ENCODE measurements around the gene GPRIN1. TPM values are rescaled to one million over a fixed set of nuclear protein-coding genes. Genes with fewer than 3 reads are reported as not detected.

Gene GPRIN1
- total RNA-seq, 1 donor from 2014 or later: 39.0 TPM

GRCh38 chr5:176550275-176550831, 59.6 kb downstream of the GPRIN1 start:
- Mint-ChIP-seq H3K4me1 (peaks cover 13% of the 10 kb centered on the region), H3K36me3 (ENCODE audit: low read depth) (no peaks in the 10 kb centered on the region), H3K4me3 (no peak overlapping the region), H3K27me3 (ENCODE audit: low read depth) (peaks cover 19% of the 10 kb centered on the region), H3K27ac (ENCODE audit: unreplicated experiment) (no peak overlapping the region), H3K9me3 (no peaks in the 10 kb centered on the region)
- no peak for TF ChIP-seq CTCF (conservative IDR thresholded peaks at IDR 0.05)
- no peak for DNase-seq (ENCODE audit: low read depth, low spot score)

- Mint-ChIP-seq H3K4me1 (peaks cover 10% of the 10 kb centered on the region), H3K27ac (ENCODE audit: unreplicated experiment) (no peak overlapping the region), H3K27me3 (ENCODE audit: low read depth) (peaks cover 23% of the 10 kb centered on the region), H3K4me3 (no peak overlapping the region), H3K36me3 (ENCODE audit: low read depth) (no peaks in the 10 kb centered on the region), H3K9me3 (no peaks in the 10 kb centered on the region)
- no peak for TF ChIP-seq CTCF (conservative IDR thresholded peaks at IDR 0.05)
- no peak for DNase-seq (ENCODE audit: low read depth, low spot score)
Measured at GRCh38 chr5:176549871-176550270, 60.1 kb downstream of the GPRIN1 start.

- DNase-seq (ENCODE audit: low read depth, low spot score): no peak
- Mint-ChIP-seq H3K9me3 (no peaks in the 10 kb centered on the region), H3K27me3 (ENCODE audit: low read depth) (peaks cover 30% of the 10 kb centered on the region), H3K4me1 (peaks cover 7% of the 10 kb centered on the region), H3K27ac (ENCODE audit: unreplicated experiment) (no peak within 1 kb of the TSS), H3K4me3 (no peak within 1 kb of the TSS), H3K36me3 (ENCODE audit: low read depth) (no peaks in the 10 kb centered on the region)
- no peak for TF ChIP-seq CTCF (conservative IDR thresholded peaks at IDR 0.05)
Measured at GRCh38 chr5:176548967-176549444, 61.0 kb downstream of the GPRIN1 start, which contains the start of gene CDHR2. Gene CDHR2, plus strand, starts transcription at chr5:176549342. Its CDS starts 16,011 bp downstream, at chr5:176565353.

- Mint-ChIP-seq H3K9me3 (no peaks in the 10 kb centered on the region), H3K27me3 (ENCODE audit: low read depth) (peaks cover 31% of the 10 kb centered on the region), H3K27ac (ENCODE audit: unreplicated experiment) (no peak overlapping the region), H3K4me3 (peak overlapping the region; percentile 35), H3K36me3 (ENCODE audit: low read depth) (no peaks in the 10 kb centered on the region), H3K4me1 (peaks cover 4% of the 10 kb centered on the region)
- DNase-seq (ENCODE audit: low read depth, low spot score): no peak
- no peak for TF ChIP-seq CTCF (conservative IDR thresholded peaks at IDR 0.05)
Measured at GRCh38 chr5:176547802-176548201, 62.2 kb downstream of the GPRIN1 start.

Small RNA genes lying within 50 kb of the gene (microRNA-seq; reads per million reads assigned to microRNA genes)
- not detected for gene MIR4281

Other genes with a start within 250 kb of the GPRIN1 start
- gene KIAA1191, start 248.4 kb downstream of the GPRIN1 start, total RNA-seq: 112 and 118 TPM in 2 replicates
- gene ARL10, start 244.7 kb downstream of the GPRIN1 start, total RNA-seq: 37.2 and 40.0 TPM in 2 replicates
- 40.9 and 42.4 TPM in 2 replicates for gene NOP16, start 221.6 kb downstream of the GPRIN1 start, total RNA-seq
- gene HIGD2A, start 221.4 kb downstream of the GPRIN1 start, total RNA-seq: 91.2 and 92.5 TPM in 2 replicates
- 31.6 and 36.0 TPM in 2 replicates for gene CLTB, start 193.6 kb downstream of the GPRIN1 start, total RNA-seq
- gene FAF2, start 161.8 kb downstream of the GPRIN1 start, total RNA-seq: 49.3 and 50.3 TPM in 2 replicates
- gene RNF44, start 72.8 kb downstream of the GPRIN1 start, total RNA-seq: 93.8 and 97.1 TPM in 2 replicates
- not detected in 2 replicates for gene CDHR2, start 60.8 kb downstream of the GPRIN1 start, total RNA-seq
- gene SNCB, start 20.4 kb upstream of the GPRIN1 start, total RNA-seq: 0.40 and 0.96 TPM in 2 replicates
- not detected in 2 replicates for gene EIF4E1B, start 20.5 kb upstream of the GPRIN1 start, total RNA-seq
- gene TSPAN17, start 37.3 kb upstream of the GPRIN1 start, total RNA-seq: 38.8 and 40.9 TPM in 2 replicates
- gene UNC5A, start 200.4 kb upstream of the GPRIN1 start, total RNA-seq: 0.32 and 0.70 TPM in 2 replicates